COLO668 (cell line): ENCODE results near the gene NTPCR.
"Not testable (repeated sequence)": the region's sequence is repeated elsewhere in the genome, so short reads cannot be mapped to it uniquely, and the experiment has no call there.

ENCODE experiments used
- DNase-seq: peaks from one replicate; lab custom pipeline; 2025; ENCODE audit not compliant: unreplicated experiment; lab: John Stamatoyannopoulos, UW

NTPCR gene, protein sequence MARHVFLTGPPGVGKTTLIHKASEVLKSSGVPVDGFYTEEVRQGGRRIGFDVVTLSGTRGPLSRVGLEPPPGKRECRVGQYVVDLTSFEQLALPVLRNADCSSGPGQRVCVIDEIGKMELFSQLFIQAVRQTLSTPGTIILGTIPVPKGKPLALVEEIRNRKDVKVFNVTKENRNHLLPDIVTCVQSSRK

DNA sequence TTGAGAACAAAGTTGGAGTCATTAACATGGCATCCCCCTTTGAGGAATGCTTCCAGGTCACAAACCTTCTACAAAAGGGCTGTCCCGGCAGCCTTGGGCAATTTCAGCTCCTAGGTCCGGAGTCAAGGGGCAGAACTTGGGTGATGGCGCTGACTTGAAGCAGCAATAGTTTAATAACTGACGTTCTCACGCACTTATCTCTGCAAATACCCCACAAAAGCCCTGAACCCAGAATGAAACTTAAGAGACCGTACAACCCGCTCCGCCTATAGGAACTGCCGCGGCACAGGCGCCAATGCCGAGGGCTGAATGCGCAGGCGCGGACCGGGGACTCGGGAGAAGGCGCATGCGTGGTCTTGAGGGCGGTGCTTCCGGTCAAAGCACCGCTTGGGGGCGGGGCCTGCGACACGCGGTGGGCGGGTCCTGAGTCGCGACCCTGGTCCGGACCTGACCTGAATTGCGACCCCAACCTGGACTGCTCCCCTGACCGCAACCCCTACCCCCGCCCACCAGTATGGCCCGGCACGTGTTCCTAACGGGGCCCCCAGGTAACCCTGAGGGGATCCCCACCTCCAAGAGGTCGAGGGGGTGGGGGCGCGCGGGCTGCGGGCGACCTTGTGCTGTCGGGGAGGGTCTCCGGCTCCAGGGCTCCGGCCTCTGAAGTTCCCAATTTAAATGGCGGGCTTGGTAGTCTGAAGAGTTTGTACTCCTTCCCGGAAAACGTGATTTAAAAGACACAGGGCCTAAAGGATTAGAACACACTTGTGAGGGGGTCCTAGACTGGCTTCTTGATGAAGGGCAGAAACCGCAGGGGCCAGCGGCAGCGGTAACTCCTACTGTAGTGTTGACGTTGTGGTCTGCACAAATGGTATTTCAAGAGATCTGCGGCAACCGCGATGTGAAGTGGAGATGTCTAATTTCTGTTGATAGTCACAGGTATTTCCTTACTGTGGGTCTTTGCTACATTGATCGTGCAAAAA, at the start of gene NTPCR:
TSS of gene NTPCR (plus strand) at position 415 of the 980 bp plus-strand sequence. CDS start at position 515, 100 bp downstream.
- peak; percentile 98 for DNase-seq

DNA sequence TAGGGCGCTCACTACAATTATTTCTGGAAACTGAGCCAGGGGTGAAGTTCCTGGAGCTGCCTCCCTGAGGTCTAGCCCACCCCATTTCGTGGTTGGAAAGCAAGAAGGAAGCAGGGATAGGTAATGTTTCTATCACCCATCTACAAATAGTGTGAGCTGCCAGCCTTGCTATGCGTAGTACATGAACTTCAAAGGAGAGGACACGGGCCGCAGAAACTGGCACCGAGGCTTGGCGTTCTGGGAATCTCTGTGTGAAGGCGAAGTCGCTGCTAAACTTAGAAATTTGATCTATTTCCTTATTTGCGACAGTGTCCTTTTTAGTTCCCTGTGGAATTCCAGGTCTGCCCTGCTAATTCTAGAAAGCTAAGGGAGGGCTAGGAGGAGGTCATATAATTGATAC, 49.6 kb upstream of the NTPCR start:
- DNase-seq, result no peak

DNA sequence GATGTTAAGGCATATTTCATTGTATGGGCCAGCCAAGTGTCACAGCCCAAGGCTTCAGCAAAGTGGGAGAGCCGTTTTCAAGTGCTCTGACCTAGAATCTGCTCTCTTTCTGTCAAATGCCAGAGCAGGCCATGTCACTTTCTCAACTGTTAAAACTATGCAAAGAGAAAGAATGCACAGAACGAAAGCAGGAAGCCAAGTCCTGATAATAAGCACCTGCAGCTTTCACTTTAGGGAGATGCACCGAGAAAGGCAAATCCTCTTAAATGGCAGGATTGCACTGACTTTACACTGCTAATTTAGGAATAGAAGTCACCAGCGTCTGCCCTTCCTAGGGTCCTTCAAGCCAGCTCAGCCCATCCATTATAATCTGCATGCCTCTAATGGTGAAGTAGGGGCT, 49.2 kb upstream of the NTPCR start:
- DNase-seq, result no peak

DNA sequence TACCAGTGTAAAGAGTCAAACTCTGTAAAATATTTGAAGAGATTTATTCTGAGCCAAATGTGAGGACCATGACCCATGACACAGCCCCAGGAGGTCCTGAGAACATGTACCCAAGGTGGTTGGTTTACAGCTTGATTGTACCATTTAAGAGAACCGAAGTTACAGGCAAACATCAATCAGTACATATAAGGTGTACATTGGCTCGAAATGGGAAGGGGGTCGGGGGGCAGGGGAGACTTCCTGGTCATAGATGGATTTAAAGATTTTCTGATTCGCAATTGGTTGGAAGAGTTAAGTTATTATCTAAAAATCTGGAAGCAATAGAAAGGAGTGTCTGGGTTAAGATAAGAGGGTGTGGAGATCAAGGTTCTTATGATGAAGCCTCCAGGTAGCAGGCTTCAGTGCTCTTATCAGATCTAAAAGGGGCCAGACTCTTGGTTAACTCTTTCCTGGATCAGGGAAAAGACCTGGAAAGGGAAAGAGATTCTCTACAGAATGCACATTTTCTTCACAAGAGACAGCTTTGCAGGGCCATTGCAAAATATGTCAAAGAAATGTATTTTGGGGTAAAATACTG, 47.5 kb upstream of the NTPCR start:
- no peak for DNase-seq

DNA sequence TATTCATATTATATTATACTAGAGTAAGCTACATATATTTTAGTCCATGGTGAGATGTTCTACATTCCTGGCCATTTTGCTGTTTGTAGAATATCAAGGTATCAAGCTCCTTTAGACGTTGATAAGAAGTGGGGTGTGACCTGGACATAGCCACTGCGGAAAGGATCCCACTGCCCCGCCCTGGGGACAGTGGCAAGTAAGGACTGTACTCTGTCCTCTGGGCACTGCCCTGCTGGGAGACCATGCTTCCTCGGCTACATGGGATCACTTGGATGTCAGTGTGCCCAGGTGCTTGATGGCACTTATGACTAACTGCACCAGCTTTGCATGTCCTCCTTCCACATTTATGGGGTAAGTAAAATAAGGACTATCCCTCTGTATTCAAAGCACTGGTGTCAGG, 46.3 kb upstream of the NTPCR start:
- no peak for DNase-seq

DNA sequence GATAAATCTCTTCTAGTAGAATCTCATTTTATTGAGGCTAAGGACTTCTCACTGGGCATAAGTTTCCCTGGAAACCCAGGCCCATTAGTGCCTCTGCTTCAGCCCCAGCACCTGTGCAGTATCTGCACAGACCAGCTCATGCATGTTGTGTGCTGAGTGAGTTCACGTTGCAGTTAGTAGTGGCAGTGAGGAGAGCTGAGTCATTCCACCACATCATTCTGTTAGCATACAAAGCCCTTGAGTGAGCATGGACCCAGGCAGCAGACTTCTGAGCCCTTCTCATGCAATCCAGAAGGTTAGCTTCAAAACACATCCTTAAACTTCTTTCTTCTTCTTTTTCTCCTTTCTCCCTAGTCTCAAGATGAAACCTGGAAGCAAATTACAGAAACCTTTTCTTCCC, 45.8 kb upstream of the NTPCR start:
- no peak for DNase-seq

DNA sequence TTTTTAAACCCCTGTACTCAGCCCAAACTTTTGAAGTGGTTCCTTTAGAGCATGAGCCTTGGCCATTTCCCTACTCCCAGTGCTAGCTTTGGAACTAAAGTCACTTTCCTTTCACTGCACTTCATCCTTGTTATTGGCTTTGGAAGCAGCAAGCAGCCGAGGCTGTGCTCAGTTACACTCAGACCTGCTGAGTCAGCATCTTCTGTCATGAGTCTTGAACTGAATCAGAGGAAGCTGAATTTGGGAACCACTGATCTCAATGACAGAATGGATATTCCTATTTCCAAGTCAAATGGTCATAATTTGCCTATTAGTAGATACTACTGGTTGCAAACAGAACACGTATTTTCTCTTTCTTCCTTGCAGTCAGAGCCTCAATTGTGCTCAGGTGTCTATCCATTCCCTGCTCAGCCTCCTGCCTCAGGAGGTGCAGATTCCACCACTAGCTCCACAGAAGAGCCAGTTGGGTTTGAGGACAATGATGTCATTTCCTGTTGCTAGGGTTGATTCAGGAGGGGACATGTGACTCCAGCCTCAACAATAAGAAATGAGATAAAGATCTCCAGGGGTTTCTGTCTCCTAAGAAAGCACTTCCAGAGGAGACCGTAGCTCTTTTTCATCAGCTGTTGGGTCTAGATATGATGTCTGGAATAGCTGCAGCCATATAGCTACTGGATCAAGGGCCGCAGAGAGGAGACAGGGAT, 44.9 kb upstream of the NTPCR start:
- no peak for DNase-seq

DNA sequence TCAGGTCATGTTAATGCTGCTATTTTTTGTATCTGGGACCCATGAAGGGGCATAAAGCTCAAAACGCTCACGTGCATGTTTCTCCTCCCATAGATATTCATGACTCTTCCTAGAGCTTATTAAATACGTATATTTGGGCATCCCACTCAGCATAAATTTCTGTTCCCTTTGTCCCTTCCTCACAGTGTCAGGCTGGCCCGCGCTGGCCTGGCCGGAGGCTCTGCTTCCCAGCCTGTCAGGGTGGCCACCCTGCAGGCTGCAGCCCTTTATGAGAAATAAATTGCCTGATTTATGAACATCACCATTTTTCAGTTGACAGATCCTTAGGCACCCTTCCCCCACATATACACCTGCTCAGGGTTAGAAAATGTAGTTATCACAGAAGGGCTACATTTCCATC, 44.0 kb upstream of the NTPCR start:
- no peak for DNase-seq

DNA sequence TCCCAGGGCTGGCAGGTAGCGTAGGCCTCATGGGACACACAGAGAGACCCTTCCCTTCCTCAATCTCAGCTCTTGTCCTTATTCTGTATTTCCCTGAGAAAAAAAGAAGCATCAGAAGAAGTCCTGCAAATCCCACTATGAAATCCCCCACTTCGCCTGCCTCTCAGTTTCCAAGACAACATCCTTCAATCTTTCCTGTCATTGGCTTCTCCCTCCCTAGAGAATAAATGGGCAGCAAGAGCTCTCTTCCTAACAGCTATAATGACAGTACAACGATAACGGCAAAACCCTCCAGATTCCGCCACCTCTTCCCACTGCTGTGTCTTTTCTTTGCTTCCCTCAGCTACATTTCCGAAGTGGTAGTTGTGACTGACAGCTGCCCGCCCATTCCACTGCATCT, 41.6 kb upstream of the NTPCR start:
- DNase-seq, result no peak

DNA sequence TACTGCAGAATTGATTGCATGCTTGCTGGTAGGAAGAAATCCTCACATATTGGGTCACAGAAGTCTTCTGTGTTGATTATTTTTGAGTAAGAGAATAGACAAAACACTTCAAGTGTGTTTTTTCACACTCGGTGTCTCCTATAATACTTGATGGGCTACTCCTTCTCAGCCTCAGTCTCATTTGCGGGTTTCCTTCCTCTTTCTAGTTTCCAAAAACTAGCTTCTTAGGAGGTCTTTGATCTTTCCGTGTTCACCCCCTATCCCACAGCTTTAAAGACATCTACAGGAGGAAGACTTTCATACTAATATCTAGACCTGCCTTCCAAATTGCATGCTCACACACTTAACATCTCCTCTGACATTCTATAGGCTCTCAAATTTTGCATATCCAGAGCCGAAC, 40.7 kb upstream of the NTPCR start:
- DNase-seq, result no peak

DNA sequence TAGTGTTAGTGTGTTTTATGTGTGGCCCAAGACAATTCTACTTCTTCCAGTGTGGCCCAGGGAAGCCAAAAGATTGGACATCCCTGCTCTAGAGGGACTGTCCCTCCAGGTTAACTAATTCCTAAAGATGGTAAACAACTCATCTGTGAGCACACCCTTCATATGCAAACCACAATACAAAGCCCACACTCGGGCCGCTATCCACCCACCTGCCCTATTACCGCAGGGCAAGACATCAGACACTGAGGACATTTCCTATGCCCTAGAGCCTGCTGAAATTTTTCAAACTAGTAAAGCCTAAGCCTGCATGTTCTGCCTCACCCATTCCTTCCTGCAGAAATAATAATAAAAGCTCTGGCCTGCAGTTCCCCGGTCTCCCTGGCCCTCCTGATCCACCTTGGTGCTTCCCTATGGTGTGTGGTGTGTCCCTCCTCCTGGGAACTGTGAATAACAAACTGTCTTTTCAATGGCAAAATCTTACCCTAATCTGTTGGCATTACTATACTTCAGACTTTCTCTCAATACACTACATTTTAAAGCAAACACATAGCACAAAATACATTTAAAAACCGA, 39.3 kb upstream of the NTPCR start:
- DNase-seq, result no peak

DNA sequence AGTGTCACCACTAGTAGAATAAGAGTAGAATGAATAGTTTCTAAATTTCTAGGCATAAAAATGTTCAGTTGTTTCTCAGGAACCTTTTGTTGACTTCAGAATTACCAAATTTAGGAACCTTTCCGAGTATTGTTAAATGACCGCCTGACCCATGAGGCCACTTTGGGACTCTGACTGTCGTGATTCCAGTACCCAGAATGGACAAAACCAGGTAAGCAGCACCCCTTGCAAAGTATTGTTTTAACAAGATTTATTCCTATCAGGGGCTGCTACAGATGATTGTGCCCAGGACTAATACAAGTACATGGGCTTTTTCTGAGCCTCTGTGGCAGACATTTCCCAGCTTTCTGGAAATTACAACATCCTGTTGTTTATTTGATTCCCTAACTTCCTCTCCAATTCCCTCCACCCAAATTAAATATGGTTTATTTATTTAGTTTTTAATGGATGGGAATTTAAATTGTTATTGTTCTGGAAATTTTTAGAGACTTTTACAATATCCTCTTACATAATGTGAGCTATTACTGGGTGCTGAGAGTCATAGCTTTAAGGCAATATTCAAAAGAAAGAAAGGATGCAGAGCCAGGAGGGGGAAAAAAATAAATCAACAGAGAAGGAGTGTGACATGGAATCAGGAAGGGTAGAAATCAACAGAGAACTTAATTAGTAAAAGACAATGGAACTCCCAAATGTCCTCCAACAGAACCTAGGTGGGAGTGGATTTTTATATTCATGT, 37.4 kb upstream of the NTPCR start:
- DNase-seq, result no peak

DNA sequence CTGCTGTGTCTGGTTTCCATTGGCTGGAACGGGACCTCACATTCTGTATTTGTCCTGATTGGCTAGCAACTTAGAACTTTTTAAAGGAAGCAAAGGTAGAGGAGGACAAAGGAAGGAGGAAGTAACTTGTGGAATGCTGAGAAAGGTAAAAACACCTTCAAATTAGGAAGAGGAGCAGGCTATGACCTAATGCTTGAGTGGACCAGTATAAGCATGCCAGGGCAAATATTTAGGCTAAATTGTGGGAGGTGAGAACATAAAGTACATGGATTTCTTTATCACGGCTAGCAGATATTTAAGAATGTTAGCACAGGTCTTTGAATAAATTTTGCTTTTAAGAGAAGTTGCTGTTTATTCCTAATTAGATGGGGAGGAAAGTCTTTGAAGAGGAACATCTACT, 36.1 kb upstream of the NTPCR start:
- not testable (repeated sequence) for DNase-seq

DNA sequence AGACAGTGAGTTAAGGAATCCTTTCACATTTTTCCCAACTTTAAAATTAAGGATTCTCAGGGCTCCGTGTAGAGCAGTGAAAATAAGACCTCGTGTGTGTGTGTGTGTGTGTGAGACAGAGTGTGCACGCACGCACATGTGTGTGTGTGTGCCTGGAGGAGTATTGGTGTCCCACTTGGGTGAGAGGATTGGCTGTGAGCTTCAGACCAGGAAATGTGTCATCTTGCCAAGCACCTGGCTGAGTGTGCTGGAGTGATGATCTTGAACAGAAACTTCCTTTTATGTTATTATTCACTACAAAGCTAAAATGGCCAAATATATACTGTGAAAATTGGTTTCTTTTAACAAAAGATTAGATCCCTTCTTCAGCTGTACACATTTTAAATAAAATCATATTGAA, 35.2 kb upstream of the NTPCR start:
- DNase-seq, result no peak

DNA sequence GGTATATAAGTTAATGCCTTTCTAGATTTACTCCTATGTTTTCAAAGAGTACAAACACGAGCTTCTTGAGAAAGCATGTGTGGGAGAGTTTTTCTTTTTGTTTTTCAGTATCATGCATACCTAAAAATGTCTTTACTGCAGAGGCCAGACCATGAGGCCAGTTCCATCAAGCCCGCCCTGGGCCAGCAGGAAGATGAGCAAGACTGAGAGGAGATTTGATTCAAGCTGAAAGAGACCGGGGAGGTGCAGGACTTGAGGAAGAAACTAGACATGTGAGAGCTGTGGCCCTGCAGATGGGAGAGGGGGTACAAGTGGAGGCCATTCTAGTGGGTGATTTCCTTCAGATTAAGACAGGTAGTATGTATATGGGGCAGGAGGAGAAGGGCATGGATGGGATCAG, 33.4 kb upstream of the NTPCR start:
- DNase-seq, result no peak

DNA sequence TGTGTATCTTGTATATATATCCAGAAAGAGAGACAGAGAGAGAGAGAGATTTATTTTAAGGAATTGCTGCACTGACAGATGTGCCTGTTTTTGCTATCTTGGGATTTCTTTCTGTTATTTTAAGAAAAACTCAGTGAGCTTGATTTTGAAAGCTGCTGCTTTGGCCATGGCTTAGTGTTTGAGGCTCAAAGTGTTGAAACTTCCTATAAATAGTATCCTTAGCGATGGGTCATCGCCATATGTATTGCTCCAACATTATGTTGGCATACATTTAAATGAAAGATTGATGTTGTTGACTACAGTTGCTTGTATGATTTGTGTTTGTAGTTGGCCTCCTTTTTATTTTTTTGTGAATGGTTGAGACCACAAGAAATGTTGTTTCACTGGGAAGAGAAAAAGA, 29.0 kb upstream of the NTPCR start:
- DNase-seq, result no peak

DNA sequence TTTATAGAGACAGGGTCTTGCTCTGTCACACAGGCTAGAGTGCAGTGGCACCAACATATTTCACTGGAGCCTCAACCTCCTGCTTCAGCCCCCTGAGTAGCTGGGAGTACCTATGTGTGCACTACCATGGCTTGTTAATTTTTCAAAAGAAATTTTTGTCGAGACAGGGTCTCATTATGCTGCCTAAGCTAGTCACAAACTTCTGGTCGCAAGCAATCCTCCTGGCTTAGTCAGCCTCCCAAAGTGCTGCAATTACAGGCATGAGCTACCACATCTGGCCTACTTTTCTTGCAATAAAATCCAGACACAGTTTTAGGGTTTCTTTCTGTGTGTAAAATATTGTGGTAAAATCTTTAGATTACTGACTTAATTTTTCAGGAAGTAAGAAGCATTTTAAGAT, 27.9 kb upstream of the NTPCR start:
- no peak for DNase-seq

DNA sequence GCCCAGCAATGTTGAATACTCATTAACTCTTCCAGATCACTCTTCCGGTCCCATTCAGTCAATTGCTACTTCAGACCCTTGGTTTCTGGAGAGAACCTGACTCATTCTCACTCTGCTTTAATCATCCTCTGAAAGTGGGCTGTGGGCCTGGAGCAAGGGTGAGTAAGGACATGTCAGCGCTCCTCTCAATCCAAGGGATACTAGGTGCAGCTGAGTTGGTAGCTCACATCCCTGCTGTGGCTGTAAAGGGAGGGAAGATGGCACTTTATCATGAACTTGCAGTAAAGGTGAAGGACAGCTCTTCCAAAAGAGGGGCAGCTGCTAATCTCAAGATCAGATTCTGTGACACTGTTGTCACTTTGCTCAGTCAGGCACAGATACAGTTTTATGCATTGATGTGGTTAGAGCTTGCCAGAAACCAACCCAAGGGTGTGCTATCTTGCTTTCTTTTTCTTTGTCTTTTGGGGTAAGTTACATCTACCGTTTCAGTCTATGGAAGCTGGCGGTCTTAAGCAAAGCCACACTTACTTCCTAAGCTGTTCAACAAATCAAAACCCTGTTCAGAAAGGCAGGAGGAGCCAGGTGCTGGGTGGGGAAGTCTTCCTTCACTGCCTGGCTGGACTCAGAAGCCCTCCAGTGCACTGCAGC, 26.5 kb upstream of the NTPCR start:
- DNase-seq, result no peak

DNA sequence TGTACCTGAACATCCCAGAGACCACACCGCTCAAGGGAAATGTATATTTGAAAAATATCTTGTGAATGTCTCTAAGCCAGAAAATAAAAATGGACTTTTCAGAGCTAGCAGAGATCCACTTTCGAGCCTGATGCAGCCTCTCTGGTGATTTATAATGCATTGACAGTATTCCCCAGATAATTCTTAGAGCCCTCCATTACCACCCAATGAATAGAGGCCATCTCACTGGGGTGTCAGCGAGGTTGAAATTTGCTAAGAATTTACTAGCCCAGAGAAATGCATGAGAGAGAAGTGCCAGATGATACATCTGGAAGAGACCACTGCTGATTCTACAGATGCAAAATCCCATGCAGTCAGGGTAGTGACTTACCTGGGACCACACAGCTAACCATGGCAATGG, 25.5 kb upstream of the NTPCR start:
- no peak for DNase-seq
